SK-N-SH treated with all-trans-retinoic acid at 6 μM for 48 hours (cell line): ENCODE data around the gene CFAP299.

ENCODE experiments used
- ATAC-seq: fragments of 200-7000 bp; cut with Tn5 transposase; 3 replicates; pipeline ENCODE4 v1.9.1; 2020; ENCODE audit warnings: mild to moderate bottlenecking, moderate library complexity
- CSDC2 ChIP-seq: fragments of 250-450 bp; sonication (Bioruptor Pico); IDR thresholded peaks from 2 replicates; pipeline ENCODE4 v1.5.0; 2020; ENCODE audit warnings: mild to moderate bottlenecking, moderate library complexity
- GLIS3 ChIP-seq: fragments of 250-450 bp; sonication (Bioruptor Pico); IDR thresholded peaks from 2 replicates; pipeline ENCODE4 v1.5.0; 2020; ENCODE audit warnings: mild to moderate bottlenecking, moderate library complexity
- ISL1 ChIP-seq: fragments of 250-450 bp; sonication (Bioruptor Pico); IDR thresholded peaks from 2 replicates; pipeline ENCODE4 v2.1.2; 2022; ENCODE audit warnings: mild to moderate bottlenecking, moderate library complexity
- SNAI2 ChIP-seq: fragments of 250-450 bp; sonication (Bioruptor Pico); IDR thresholded peaks from 2 replicates; pipeline ENCODE4 v1.5.0; 2020; ENCODE audit warnings: mild to moderate bottlenecking, moderate library complexity
- TSHZ2 ChIP-seq: fragments of 250-450 bp; sonication (Bioruptor Pico); IDR thresholded peaks from 2 replicates; pipeline ENCODE4 v1.5.0; 2020; ENCODE audit warnings: mild to moderate bottlenecking, moderate library complexity
- ZC3H10 ChIP-seq: fragments of 250-450 bp; sonication (Bioruptor Pico); IDR thresholded peaks from 2 replicates; pipeline ENCODE4 v1.5.1; 2021; ENCODE audit warnings: mild to moderate bottlenecking, moderate library complexity
- ZFP30 ChIP-seq: fragments of 450-650 bp; formaldehyde crosslinking; IDR thresholded peaks from 2 replicates; pipeline ENCODE4 v1.5.0; 2022; ENCODE audit warnings: mild to moderate bottlenecking, moderate library complexity
- ZNF565 ChIP-seq: fragments of 450-650 bp; formaldehyde crosslinking; conservative IDR thresholded peaks from 2 replicates; pipeline ENCODE4 v1.5.0; 2020; ENCODE audit warnings: low read depth, mild to moderate bottlenecking, moderate library complexity
- ZNF70 ChIP-seq: fragments of 450-650 bp; formaldehyde crosslinking; IDR thresholded peaks from 2 replicates; pipeline ENCODE4 v1.5.0; 2020; ENCODE audit warnings: mild to moderate bottlenecking, moderate library complexity

The CFAP299 gene

GRCh38 chr4:81007417-81007816, 671.9 kb downstream of the CFAP299 start:
- no peak for ATAC-seq
- TF ChIP-seq CSDC2 (CRISPR knock-in tag) (no peak), SNAI2 (CRISPR knock-in tag) (no peak), TSHZ2 (CRISPR knock-in tag) (no peak), ZC3H10 (CRISPR knock-in tag) (no peak), ZNF70 (no peak), GLIS3 (CRISPR knock-in tag) (no peak), ZFP30 (CRISPR knock-in tag) (no peak), ZNF565 (CRISPR knock-in tag) (no peak), ISL1 (CRISPR knock-in tag) (no peak)
